Calu3 (cell line): ENCODE measurements around the gene KLHL18. TPM values are rescaled to one million over a fixed set of nuclear protein-coding genes. Genes with fewer than 3 reads are reported as not detected.

Experiments used
- BruUV-seq: library from RNA; stranded (reverse); fragments of 400-500 nt; replicated peaks from 2 replicates; lab custom pipeline; 2021; lab: Mats Ljungman, UMichigan
- CTCF ChIA-PET: fragments of 300-600 bp; sonication (Branson Sonifier 250); formaldehyde crosslinking; loops from one replicate; lab custom pipeline; 2022; ENCODE audit warnings: antibody characterized with exemption; lab: Charles Lee
- DNase-seq: peaks from one replicate; pipeline ENCODE4 v3.0.0; 2022
- H3K27ac Mint-ChIP-seq: one replicate; pipeline ENCODE4 v1.8.0; 2022; ENCODE audit warnings: mixed read lengths; ENCODE audit not compliant: unreplicated experiment
- H3K27me3 Mint-ChIP-seq: one replicate; pipeline ENCODE4 v1.8.0; 2022; ENCODE audit warnings: mixed read lengths; ENCODE audit not compliant: unreplicated experiment
- H3K36me3 Mint-ChIP-seq: one replicate; pipeline ENCODE4 v1.8.0; 2022; ENCODE audit warnings: mild to moderate bottlenecking, moderate library complexity, mixed read lengths; ENCODE audit not compliant: insufficient read depth, unreplicated experiment
- H3K4me1 Mint-ChIP-seq: one replicate; pipeline ENCODE4 v1.8.0; 2022; ENCODE audit warnings: mild to moderate bottlenecking, low read depth, mixed read lengths; ENCODE audit not compliant: unreplicated experiment
- H3K4me3 Mint-ChIP-seq: one replicate; pipeline ENCODE4 v1.8.0; 2022; ENCODE audit warnings: mild to moderate bottlenecking, low read depth, moderate library complexity, mixed read lengths; ENCODE audit not compliant: unreplicated experiment
- H3K9me3 Mint-ChIP-seq: one replicate; pipeline ENCODE4 v1.8.0; 2022; ENCODE audit warnings: low read depth, mixed read lengths; ENCODE audit not compliant: unreplicated experiment
- CTCF ChIP-seq: fragments of 200-600 bp; IDR thresholded peaks from one replicate; pipeline ENCODE4 v1.8.0; 2022; ENCODE audit warnings: antibody characterized with exemption; ENCODE audit not compliant: unreplicated experiment
- intact Hi-C: fragments of 100-400 bp; cut with micrococcal nuclease; formaldehyde crosslinking; loops from one replicate; pipeline ENCODE4 v1.10.0; 2022; ENCODE audit not compliant: unreplicated experiment
- total RNA-seq: library from RNA; stranded (reverse); gene quantifications from 2 replicates; pipeline ENCODE4 v1.2.3, GENCODE V29; 2022

The KLHL18 gene
- total RNA-seq, 1 experiment from 2014 or later = 24.8 TPM

DNA sequence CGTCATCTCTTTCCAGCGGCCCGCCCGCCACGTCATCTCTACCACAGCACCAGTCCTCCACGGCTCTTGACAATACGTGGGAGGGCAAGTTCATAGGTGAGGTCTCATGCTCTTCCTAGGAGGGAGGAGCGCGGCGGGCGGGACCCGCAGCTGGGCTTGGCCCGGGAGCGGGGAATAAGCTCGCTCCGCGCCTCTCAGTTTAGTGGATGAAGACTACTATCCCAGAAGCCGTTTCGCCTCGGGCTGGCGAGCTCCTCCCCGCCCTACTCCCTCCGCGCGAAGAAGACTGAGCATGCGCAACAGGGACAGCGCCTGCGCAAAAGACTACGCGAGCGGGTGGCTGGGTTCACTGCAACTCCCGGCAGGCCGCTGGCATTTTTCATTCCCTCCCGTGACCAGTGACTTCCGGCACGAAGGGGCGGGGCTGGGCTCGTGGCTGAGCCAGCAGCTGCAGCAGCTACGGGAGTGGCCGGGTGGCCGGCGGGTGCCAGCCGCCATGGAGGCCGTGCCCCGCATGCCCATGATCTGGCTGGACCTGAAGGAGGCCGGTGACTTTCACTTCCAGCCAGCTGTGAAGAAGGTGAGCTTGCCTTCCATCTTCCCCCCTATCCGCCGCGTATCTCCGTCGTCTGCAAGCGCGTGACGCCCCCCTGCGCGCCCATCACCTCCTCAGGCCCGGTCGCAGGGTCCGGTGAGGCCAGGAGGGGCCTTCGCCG is 98.0 kb downstream of the KLHL18 start, which contains the start of gene PTPN23:
Gene PTPN23, plus strand, starts transcription at position 421 of the 716 bp plus-strand sequence. Its CDS starts 76 bp downstream, at position 497.
- DNase-seq = peak; percentile 98
- TF ChIP-seq CTCF = no peak
- Mint-ChIP-seq H3K4me3 (peak within 1 kb of the TSS; percentile 95), H3K36me3 (peaks cover 47% of the 10 kb centered on the region), H3K27ac (peak within 1 kb of the TSS; percentile 99), H3K9me3 (no peaks in the 10 kb centered on the region), H3K27me3 (no peaks in the 10 kb centered on the region), H3K4me1 (peaks cover 50% of the 10 kb centered on the region)
- CTCF ChIA-PET = interaction anchor here (0.5 to 1.2 kb wide), 7 partner anchors 9 to 325 kb away, joined by 3 to 6 read pairs (median 4); no protein-coding TSS in a partner anchor
- TSS peak; percentile 92 for BruUV-seq
- intact Hi-C loops = no loop called here

DNA sequence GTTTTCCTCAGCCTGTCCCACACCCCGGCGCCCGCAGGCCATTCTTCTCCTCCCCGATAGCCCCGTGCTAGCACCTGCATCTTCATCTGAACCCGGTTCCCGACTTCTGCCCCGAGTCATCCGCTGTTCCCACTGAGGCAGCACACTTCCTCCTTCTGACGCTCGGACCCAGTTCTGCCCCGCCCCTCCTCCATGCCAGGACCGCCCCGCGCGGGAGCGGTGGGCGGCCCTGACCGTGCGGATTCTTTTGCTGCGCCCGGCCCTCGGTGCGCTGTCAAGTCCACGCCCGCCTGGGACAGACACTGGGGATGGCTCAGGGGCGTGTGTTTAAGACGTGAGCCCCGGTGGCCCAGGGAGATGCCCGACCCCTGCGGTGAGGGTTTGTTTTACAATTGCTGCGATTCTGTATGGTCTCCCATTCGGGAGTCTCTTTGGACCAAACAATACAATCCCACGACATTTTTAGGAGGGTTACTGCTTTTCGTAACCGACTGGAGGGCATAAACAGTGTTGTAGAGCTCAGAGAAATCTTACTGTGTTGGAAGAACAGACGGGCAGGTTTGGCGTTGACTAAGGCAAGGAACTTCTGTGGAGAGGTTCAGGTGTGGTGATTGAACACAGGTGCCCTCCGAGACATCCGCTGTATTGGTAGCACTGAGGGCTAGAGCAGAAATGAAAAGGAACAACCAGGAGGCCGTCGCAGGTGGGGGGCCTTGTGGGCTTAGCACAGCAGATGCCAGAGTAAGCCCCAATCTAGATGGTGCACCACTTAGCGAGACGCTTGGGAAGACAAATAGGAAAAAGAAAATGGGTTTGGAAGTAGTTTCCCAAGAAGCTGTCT is 98.8 kb downstream of the KLHL18 start:
- intact Hi-C loops = no loop called here
- CTCF ChIA-PET = no interaction called here
- H3K4me1 Mint-ChIP-seq = peaks cover 57% of the 10 kb centered on the region
- DNase-seq = peak; percentile 80
- H3K9me3 Mint-ChIP-seq = no peaks in the 10 kb centered on the region
- peaks cover 47% of the 10 kb centered on the region for H3K36me3 Mint-ChIP-seq
- peak overlapping the region; percentile 95 for H3K4me3 Mint-ChIP-seq
- H3K27ac Mint-ChIP-seq = peak overlapping the region; percentile 99
- no peak for TF ChIP-seq CTCF
- no peaks in the 10 kb centered on the region for H3K27me3 Mint-ChIP-seq
- BruUV-seq = TSS peak; percentile 50

- Mint-ChIP-seq H3K36me3 (peaks cover 51% of the 10 kb centered on the region), H3K4me1 (peaks cover 50% of the 10 kb centered on the region), H3K27me3 (no peaks in the 10 kb centered on the region), H3K4me3 (no peak overlapping the region), H3K27ac (no peak overlapping the region), H3K9me3 (no peaks in the 10 kb centered on the region)
- DNase-seq = no peak
- intact Hi-C loops = no loop called here
- CTCF ChIA-PET = no interaction called here
- no peak for TF ChIP-seq CTCF
- BruUV-seq = no TSS peak
Measured at GRCh38 chr3:47384425-47384824, 101.7 kb downstream of the KLHL18 start.

GRCh38 chr3:47385007-47385406 is 102.3 kb downstream of the KLHL18 start:
- peaks cover 45% of the 10 kb centered on the region for H3K4me1 Mint-ChIP-seq
- no peaks in the 10 kb centered on the region for H3K9me3 Mint-ChIP-seq
- no peak overlapping the region for H3K4me3 Mint-ChIP-seq
- DNase-seq = no peak
- intact Hi-C loops = no loop called here
- no peak overlapping the region for H3K27ac Mint-ChIP-seq
- peaks cover 45% of the 10 kb centered on the region for H3K36me3 Mint-ChIP-seq
- no peak for TF ChIP-seq CTCF
- BruUV-seq = no TSS peak
- no peaks in the 10 kb centered on the region for H3K27me3 Mint-ChIP-seq
- CTCF ChIA-PET = no interaction called here
